ENCODE results near the gene ZNF684. TPM values are rescaled to one million over a fixed set of nuclear protein-coding genes. Genes with fewer than 3 reads are reported as not detected.

Gene ZNF684
- polyA plus RNA-seq, 2 of the 4 experiments (the other 2 are of a cell fraction), result 3.0 to 4.0 TPM

DNA sequence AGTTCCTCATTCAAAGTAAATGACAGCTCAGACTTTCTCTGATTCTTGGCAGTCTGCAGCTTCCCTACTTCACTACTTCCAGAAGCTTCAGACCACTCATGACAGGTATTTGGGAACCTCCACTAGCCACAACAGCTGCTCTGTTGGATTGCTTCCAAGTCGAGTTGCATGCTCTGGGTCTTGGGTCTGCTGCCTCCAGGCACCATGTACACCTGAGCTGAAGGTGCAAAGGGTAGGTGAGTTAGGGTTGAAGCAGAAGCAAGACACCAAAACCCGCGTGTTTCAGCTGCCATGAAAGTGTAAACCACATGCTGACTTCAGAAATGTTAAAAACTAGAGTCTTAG, 62.7 kb downstream of the ZNF684 start:
- WGBS (ENCODE audit: missing lambda C conversion rate), result 19% methylated on average over 3 of the region's 3 CpGs
- FAIRE-seq, result no peak
- TF ChIP-seq RARB (CRISPR knock-in tag; IDR thresholded peaks at IDR 0.05), result no peak
- no peak for TF ChIP-seq HEYL (CRISPR knock-in tag; IDR thresholded peaks at IDR 0.05)
- no peak for TF ChIP-seq GATA3 (IDR thresholded peaks at IDR 0.05; ENCODE audit: borderline replicate concordance)
- TF ChIP-seq ZSCAN20 (CRISPR knock-in tag; IDR thresholded peaks at IDR 0.05), result no peak
- TF ChIP-seq MAZ (IDR thresholded peaks at IDR 0.05; ENCODE audit: borderline replicate concordance, low read depth, low read length), result no peak
- no peak for TF ChIP-seq HOXB5 (CRISPR knock-in tag; IDR thresholded peaks at IDR 0.05)
- TF ChIP-seq CHD2 (IDR thresholded peaks at IDR 0.05; ENCODE audit: low read length, partially characterized antibody), result no peak
- TF ChIP-seq BHLHE40 (IDR thresholded peaks at IDR 0.05; ENCODE audit: low read depth, low read length), result no peak
- no peak for TF ChIP-seq CBX8 (IDR thresholded peaks at IDR 0.05)
- TF ChIP-seq RFX5 (IDR thresholded peaks at IDR 0.05), result no peak
- H3K9me3 ChIP-seq, result no peaks in the 10 kb centered on the region
- H3K27ac ChIP-seq, result no peak overlapping the region
- ChIA-PET POLR2A (no interaction called here), CTCF (interaction anchor here (1.0 to 1.7 kb wide), 3 partner anchors 9 to 63 kb away, joined by 3 to 6 read pairs (median 4); no protein-coding TSS in a partner anchor)
- ATAC-seq, result no peak
- no peak overlapping the region for H3K4me2 ChIP-seq
- H3K4me3 ChIP-seq, result no peak overlapping the region
- no peak for DNase-seq (ENCODE audit: low read depth in 1 of 2, low spot score in 1 of 2)
- H3K4me1 ChIP-seq, result no peaks in the 10 kb centered on the region

DNA sequence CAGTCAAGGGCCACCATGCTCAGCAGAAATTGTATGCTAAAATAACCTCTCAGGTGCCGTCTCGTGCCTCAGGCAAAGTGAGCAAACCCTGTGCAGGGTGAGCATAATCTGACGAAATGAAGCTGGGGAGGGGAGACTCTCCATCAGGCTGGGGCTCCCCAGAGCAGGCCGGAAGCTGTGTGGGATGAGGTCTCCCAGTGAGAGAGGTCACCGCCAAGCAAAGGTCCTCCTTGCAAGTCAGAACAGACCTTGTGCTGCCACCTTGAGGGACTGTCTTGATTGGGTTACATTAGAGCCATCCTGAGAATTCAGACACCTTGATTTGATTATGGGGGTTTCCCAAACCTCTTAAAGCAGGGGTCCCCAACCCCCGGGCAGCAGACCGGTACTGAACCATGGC, 64.2 kb downstream of the ZNF684 start:
- FAIRE-seq (no peak), ATAC-seq (no peak), DNase-seq (ENCODE audit: low read depth in 1 of 2, low spot score in 1 of 2) (no peak)
- Histone ChIP-seq H3K4me3 (no peak overlapping the region), H3K27ac (no peak overlapping the region), H3K4me1 (no peaks in the 10 kb centered on the region), H3K9me3 (no peaks in the 10 kb centered on the region), H3K4me2 (no peak overlapping the region)
- ChIA-PET POLR2A (no interaction called here), CTCF (no interaction called here)
- TF ChIP-seq NFE2L2 (conservative IDR thresholded peaks at IDR 0.05; ENCODE audit: low read length), result no peak
- WGBS (ENCODE audit: missing lambda C conversion rate), result 58% methylated on average over 6 of the region's 7 CpGs

Small RNAs within 50 kb of the gene (small RNA-seq; reads per million reads assigned to genes)
- gene AL356379.1, result 0 reads per million in 6 experiments

Other genes with a start within 250 kb of the ZNF684 start
- gene COL9A2, start 214.4 kb upstream of the ZNF684 start, polyA plus RNA-seq (2011; rRNA removed), result 0.08 and 0.16 TPM in 2 replicates
- gene COL9A2, start 214.4 kb upstream of the ZNF684 start, polyA plus RNA-seq (2017; fragmentation: RNase III; extraction: RNeasy Plus Mini Kit Qiagen cat#74134 plus additional on column Dnase treatment), result 0.12 to 0.32 TPM (median 0.12 TPM) in 3 replicates
- gene SMAP2, start 157.9 kb upstream of the ZNF684 start, polyA plus RNA-seq (2011; rRNA removed), result 7.7 and 8.3 TPM in 2 replicates
- gene SMAP2, start 157.9 kb upstream of the ZNF684 start, polyA plus RNA-seq (2017; fragmentation: RNase III; extraction: RNeasy Plus Mini Kit Qiagen cat#74134 plus additional on column Dnase treatment), result 6.4 to 7.2 TPM (median 7.1 TPM) in 3 replicates
- 2.8 and 3.0 TPM in 2 replicates for gene ZFP69B, start 81.2 kb upstream of the ZNF684 start, polyA plus RNA-seq (2011; rRNA removed)
- gene ZFP69B, start 81.2 kb upstream of the ZNF684 start, polyA plus RNA-seq (2017; fragmentation: RNase III; extraction: RNeasy Plus Mini Kit Qiagen cat#74134 plus additional on column Dnase treatment), result 1.9 to 2.3 TPM (median 1.9 TPM) in 3 replicates
- not detected in 2 replicates for gene ZFP69, start 54.3 kb upstream of the ZNF684 start, polyA plus RNA-seq (2011; rRNA removed)
- not detected in 3 replicates for gene ZFP69, start 54.3 kb upstream of the ZNF684 start, polyA plus RNA-seq (2017; fragmentation: RNase III; extraction: RNeasy Plus Mini Kit Qiagen cat#74134 plus additional on column Dnase treatment)
- 4.6 and 5.7 TPM in 2 replicates for gene EXO5, start 22.9 kb upstream of the ZNF684 start, polyA plus RNA-seq (2011; rRNA removed)
- 6.4 to 7.0 TPM (median 6.7 TPM) in 3 replicates for gene EXO5, start 22.9 kb upstream of the ZNF684 start, polyA plus RNA-seq (2017; fragmentation: RNase III; extraction: RNeasy Plus Mini Kit Qiagen cat#74134 plus additional on column Dnase treatment)
- 1.9 and 2.4 TPM in 2 replicates for gene RIMS3, start 134.0 kb downstream of the ZNF684 start, polyA plus RNA-seq (2011; rRNA removed)
- gene RIMS3, start 134.0 kb downstream of the ZNF684 start, polyA plus RNA-seq (2017; fragmentation: RNase III; extraction: RNeasy Plus Mini Kit Qiagen cat#74134 plus additional on column Dnase treatment), result 1.3 to 1.6 TPM (median 1.5 TPM) in 3 replicates
- gene NFYC, start 160.1 kb downstream of the ZNF684 start, polyA plus RNA-seq (2011; rRNA removed), result 37.8 and 43.4 TPM in 2 replicates
- 35.0 to 35.2 TPM (median 35.1 TPM) in 3 replicates for gene NFYC, start 160.1 kb downstream of the ZNF684 start, polyA plus RNA-seq (2017; fragmentation: RNase III; extraction: RNeasy Plus Mini Kit Qiagen cat#74134 plus additional on column Dnase treatment)